GM13977 (cell line): Measurements from ENCODE around the gene BABAM2.

Experiments used
- DNase-seq: peaks from one replicate; pipeline ENCODE4 v3.0.0; 2012; ENCODE audit warnings: low spot score
- CTCF ChIP-seq: IDR thresholded peaks from 2 replicates; pipeline ENCODE4 v1.5.1; 2012; ENCODE audit warnings: mild to moderate bottlenecking, control low read depth; ENCODE audit not compliant: insufficient read depth; ENCODE audit errors: extremely low read depth, missing control alignments
- in situ Hi-C: fragments of 300-500 bp; cut with MboI; formaldehyde crosslinking; loops from one replicate; pipeline ENCODE4 v1.12.0; 2022; ENCODE audit warnings: low sequenced_read_pairs, low pct_unique_long_range_greater_than_20kb, mixed read lengths, inconsistent platforms; ENCODE audit not compliant: unreplicated experiment

BABAM2 gene

GRCh38 chr2:28277466-28277865 lies 386.9 kb downstream of the BABAM2 start:
- no peak for DNase-seq
- no peak for TF ChIP-seq CTCF
- in situ Hi-C loops: no loop called here

GRCh38 chr2:28279371-28279770 lies 388.8 kb downstream of the BABAM2 start:
- in situ Hi-C loops: no loop called here
- TF ChIP-seq CTCF: no peak

GRCh38 chr2:28280619-28281018 lies 390.1 kb downstream of the BABAM2 start:
- DNase-seq: no peak
- TF ChIP-seq CTCF: no peak
- in situ Hi-C loops: no loop called here

More at GRCh38 chr2:28279371-28279770, 388.8 kb downstream of the BABAM2 start:
- no peak for DNase-seq

GRCh38 chr2:28281739-28282138 lies 391.2 kb downstream of the BABAM2 start:
- no peak for TF ChIP-seq CTCF
- DNase-seq: no peak
- in situ Hi-C loops: no loop called here

GRCh38 chr2:28282248-28282647 lies 391.7 kb downstream of the BABAM2 start:
- in situ Hi-C loops: no loop called here
- TF ChIP-seq CTCF: no peak
- DNase-seq: no peak

GRCh38 chr2:28282861-28283646 lies 392.5 kb downstream of the BABAM2 start:
- no peak for TF ChIP-seq CTCF
- in situ Hi-C loops: no loop called here
- DNase-seq: no peak

GRCh38 chr2:28283861-28284260 lies 393.3 kb downstream of the BABAM2 start:
- DNase-seq: no peak
- TF ChIP-seq CTCF: no peak
- in situ Hi-C loops: no loop called here
